ENCODE data around the gene EFCAB5. TPM values are rescaled to one million over a fixed set of nuclear protein-coding genes. Genes with fewer than 3 reads are reported as not detected.

EFCAB5 gene
- total and polyA plus RNA-seq, 2 of the 8 experiments (the other 6 are each of a cell fraction or from before 2014, with no cell fraction given) = 0.05 to 0.34 TPM

DNA sequence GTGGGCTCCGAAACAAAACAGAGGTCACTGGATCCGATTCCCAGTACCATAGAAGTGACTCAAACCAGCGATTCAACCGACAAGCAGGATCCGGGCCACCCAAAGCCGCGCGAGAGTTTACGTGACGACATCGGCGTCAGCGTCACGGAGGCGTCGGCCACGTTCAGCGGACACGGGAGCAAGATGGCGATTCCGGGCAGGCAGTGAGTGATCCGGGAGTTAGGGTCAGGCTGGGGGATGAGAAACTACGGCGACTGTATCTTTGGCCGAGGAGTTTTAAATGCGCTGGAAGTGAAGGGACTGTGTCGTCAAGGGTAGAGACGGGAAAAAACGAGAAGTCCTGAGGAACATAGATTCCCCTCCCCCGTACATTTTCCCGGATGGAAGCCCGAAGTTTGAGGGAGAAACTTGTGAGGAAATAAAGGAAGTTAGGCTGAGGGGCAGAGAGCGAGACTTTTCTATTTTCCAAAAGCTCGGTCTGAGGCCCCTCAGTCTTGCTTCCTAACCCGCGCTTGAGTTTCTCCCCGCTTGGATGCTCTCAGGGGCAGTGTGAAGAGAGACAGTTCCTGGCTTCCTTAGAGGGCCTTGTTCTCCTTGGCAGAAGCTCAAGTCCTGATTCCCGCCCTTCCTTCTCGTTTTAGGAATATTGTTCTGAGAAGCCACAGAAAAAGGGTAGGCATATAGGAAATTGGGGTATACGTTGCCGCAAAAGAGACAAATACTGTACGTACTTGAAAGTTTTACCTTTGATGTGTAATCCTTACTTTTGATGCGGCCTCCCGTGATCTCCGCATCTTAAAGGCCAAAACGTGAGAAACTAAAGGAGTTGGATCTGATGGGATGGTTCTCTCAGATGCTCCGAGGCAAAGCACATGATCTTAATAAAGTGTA is 175.5 kb downstream of the EFCAB5 start, which contains the start of gene NSRP1 (continued):
- TF ChIP-seq PHF8 (conservative IDR thresholded peaks at IDR 0.05; ENCODE audit: low read depth, low read length) = peak; percentile 97
- peak; percentile 44 for TF ChIP-seq KDM4A (IDR thresholded peaks at IDR 0.05; ENCODE audit: low read depth, low read length, severe bottlenecking)
- TF ChIP-seq GTF2F1 (IDR thresholded peaks at IDR 0.05; ENCODE audit: borderline replicate concordance, low read depth, low read length) = peak; percentile 37
- TF ChIP-seq TCF12 (IDR thresholded peaks at IDR 0.05; ENCODE audit: low read depth, low read length) = no peak
